Suprapubic skin (tissue), 4 donors: ENCODE results near the gene AUTS2. TPM values are rescaled to one million over a fixed set of nuclear protein-coding genes. Genes with fewer than 3 reads are reported as not detected.

ENCODE experiments used
- DNase-seq, 2 donors: peaks; one replicate each; pipeline ENCODE4 v3.0.0-alpha.2; 2019; ENCODE audit warnings: low spot score in 2 of 2
- H3K27ac ChIP-seq: fragments of 200-600 bp; sonication (generic); one replicate; pipeline ENCODE4 v1.5.1; 2019
- H3K27me3 ChIP-seq: fragments of 200-600 bp; sonication (generic); one replicate; pipeline ENCODE4 v1.5.1; 2019
- H3K36me3 ChIP-seq: fragments of 200-600 bp; sonication (generic); one replicate; pipeline ENCODE4 v1.5.1; 2019
- H3K4me1 ChIP-seq: fragments of 200-600 bp; sonication (generic); one replicate; pipeline ENCODE4 v1.5.1; 2019
- H3K4me3 ChIP-seq: fragments of 200-600 bp; sonication (generic); one replicate; pipeline ENCODE4 v1.5.1; 2019; ENCODE audit warnings: mild to moderate bottlenecking
- H3K9me3 ChIP-seq: fragments of 200-600 bp; sonication (generic); one replicate; pipeline ENCODE4 v1.5.1; 2019
- EP300 ChIP-seq: sonication (generic); formaldehyde crosslinking; IDR thresholded peaks from one replicate; pipeline ENCODE4 v1.6.1; 2017; ENCODE audit warnings: antibody characterized with exemption
- POLR2A ChIP-seq, 2 donors: fragments of 450-650 bp; IDR thresholded peaks; one replicate each; pipeline ENCODE4 v1.6.1; 2017; ENCODE audit warnings: antibody characterized with exemption in 2 of 2, mild to moderate bottlenecking in 2 of 2, moderate library complexity in 2 of 2
- POLR2AphosphoS5 ChIP-seq, 3 donors: sonication (generic); formaldehyde crosslinking; IDR thresholded peaks; one replicate each; pipeline ENCODE4 v1.6.1; 2017; ENCODE audit warnings: antibody characterized with exemption in 3 of 3
- WGBS: methylation state at CpG from one replicate; pipeline ENCODE4 v1.1.5; 2018; 5-methylcytosine and 5-hydroxymethylcytosine counted together
- total RNA-seq, 4 donors: library from RNA; depleted of rRNA; stranded (reverse); fragments of >200 nt; gene quantifications; one replicate each; pipeline ENCODE4 v1.1.0, GENCODE V29; 2016
- TF ChIP-seq, protein P1 (sequence below), 2 donors: fragments of 200-600 bp in 1 of 2; fragments of 450-650 bp in 1 of 2; sonication (generic) in 1 of 2; IDR thresholded peaks; one replicate each; pipeline ENCODE4 v1.5.1; 2016 to 2019; ENCODE audit warnings: antibody characterized with exemption in 2 of 2, mild to moderate bottlenecking in 1 of 2, moderate library complexity in 1 of 2

The AUTS2 gene
- total RNA-seq: 100 to 1,000 TPM in 1 of 4 donors, 10 to 100 TPM in 3; 31.0 to 102 (median 56.4) TPM

DNA sequence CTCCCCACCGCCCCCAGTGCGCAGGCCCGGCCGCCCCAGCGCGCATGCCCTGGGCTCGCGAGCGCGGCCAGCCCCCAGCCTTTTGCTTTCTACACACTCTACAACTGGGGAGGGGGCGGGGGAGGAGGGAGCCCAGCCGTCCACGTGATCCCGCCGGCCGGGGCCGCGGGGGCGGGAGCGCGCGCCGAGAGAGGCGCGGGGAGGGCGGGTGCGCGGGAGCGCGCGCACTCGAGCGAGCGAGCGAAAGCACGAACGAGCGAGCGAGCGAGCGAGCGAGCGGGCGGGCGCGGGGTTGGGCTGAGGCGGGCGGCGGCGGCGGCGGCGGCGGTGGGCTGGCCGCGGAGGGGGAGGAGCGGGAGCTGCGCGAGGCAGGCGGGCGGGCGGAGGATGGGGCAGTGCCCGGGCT is at the start of gene AUTS2:
AUTS2 (plus strand) TSS at position 395 of the 406 bp plus-strand sequence. CDS start 1,179 bp downstream, outside the sequence.
- no CpG with 5 or more reads among the region's 63 CpGs for WGBS
- H3K27me3 ChIP-seq: no peaks in the 10 kb centered on the region
- H3K27ac ChIP-seq: peak within 1 kb of the TSS; percentile 84
- H3K4me3 ChIP-seq: peak within 1 kb of the TSS; percentile 93
- DNase-seq: peak; percentile 88 to 91
- no peaks in the 10 kb centered on the region for H3K36me3 ChIP-seq
- peaks cover 41% of the 10 kb centered on the region for H3K4me1 ChIP-seq
- H3K9me3 ChIP-seq: no peaks in the 10 kb centered on the region
- TF ChIP-seq EP300: no peak
- TF ChIP-seq, protein P1, sequence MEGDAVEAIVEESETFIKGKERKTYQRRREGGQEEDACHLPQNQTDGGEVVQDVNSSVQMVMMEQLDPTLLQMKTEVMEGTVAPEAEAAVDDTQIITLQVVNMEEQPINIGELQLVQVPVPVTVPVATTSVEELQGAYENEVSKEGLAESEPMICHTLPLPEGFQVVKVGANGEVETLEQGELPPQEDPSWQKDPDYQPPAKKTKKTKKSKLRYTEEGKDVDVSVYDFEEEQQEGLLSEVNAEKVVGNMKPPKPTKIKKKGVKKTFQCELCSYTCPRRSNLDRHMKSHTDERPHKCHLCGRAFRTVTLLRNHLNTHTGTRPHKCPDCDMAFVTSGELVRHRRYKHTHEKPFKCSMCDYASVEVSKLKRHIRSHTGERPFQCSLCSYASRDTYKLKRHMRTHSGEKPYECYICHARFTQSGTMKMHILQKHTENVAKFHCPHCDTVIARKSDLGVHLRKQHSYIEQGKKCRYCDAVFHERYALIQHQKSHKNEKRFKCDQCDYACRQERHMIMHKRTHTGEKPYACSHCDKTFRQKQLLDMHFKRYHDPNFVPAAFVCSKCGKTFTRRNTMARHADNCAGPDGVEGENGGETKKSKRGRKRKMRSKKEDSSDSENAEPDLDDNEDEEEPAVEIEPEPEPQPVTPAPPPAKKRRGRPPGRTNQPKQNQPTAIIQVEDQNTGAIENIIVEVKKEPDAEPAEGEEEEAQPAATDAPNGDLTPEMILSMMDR (IDR thresholded peaks at IDR 0.05): no peak
- TF ChIP-seq POLR2A (IDR thresholded peaks at IDR 0.05): no peak
- no peak for TF ChIP-seq POLR2AphosphoS5 (IDR thresholded peaks at IDR 0.05)

DNA sequence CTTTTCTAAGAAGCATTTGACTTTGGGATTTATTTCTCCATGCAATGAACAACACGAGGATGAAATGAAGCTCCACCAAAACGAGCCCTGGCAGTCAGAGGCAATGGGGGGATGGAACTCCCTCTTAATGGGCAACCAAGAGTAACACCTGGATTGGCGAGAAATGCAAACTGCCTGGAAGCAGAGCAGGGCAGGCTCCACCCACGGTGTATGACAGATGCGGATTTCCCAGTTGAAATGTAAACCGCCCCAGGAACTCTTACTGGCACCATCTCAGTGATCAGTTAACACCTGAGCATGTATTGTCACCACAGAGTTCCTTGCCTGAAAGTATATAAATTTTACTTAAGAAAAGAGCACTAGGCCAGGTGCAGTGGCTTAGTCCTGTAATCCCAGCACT is 47.3 kb upstream of the AUTS2 start:
- no peaks in the 10 kb centered on the region for H3K36me3 ChIP-seq
- H3K4me3 ChIP-seq: no peak overlapping the region
- H3K27me3 ChIP-seq: no peaks in the 10 kb centered on the region
- no peak for DNase-seq
- no peaks in the 10 kb centered on the region for H3K4me1 ChIP-seq
- H3K9me3 ChIP-seq: no peaks in the 10 kb centered on the region
- 45% methylated on average over 6 of the region's 6 CpGs for WGBS
- TF ChIP-seq EP300: no peak
- TF ChIP-seq, protein P1 (IDR thresholded peaks at IDR 0.05): no peak
- no peak for TF ChIP-seq POLR2A (IDR thresholded peaks at IDR 0.05)
- TF ChIP-seq POLR2AphosphoS5 (IDR thresholded peaks at IDR 0.05): no peak
- H3K27ac ChIP-seq: no peak overlapping the region

DNA sequence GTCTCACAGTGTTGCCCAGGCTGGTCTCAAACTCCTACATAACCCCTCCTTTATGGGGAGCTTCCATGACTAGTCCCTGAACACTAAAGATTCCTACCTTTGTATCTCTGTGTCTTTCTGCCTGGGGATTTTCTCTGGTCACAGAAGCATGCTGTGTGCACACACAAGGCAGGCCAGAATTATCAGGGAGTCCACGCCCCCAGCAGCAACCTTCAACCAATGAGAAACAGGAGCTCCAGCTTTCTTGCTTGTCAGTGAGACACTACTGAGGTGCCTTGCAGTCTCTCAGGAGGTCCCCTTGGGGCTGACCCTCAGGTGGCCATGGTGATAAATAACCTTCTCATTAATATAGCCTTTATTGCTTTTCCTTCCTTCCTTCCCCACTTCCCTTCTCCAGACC is 45.1 kb upstream of the AUTS2 start:
- H3K4me1 ChIP-seq: no peaks in the 10 kb centered on the region
- TF ChIP-seq POLR2AphosphoS5 (IDR thresholded peaks at IDR 0.05) (no peak), POLR2A (IDR thresholded peaks at IDR 0.05) (no peak), EP300 (no peak)
- TF ChIP-seq, protein P1 (IDR thresholded peaks at IDR 0.05): no peak
- 69% methylated on average over 1 of the region's 1 CpG for WGBS

DNA sequence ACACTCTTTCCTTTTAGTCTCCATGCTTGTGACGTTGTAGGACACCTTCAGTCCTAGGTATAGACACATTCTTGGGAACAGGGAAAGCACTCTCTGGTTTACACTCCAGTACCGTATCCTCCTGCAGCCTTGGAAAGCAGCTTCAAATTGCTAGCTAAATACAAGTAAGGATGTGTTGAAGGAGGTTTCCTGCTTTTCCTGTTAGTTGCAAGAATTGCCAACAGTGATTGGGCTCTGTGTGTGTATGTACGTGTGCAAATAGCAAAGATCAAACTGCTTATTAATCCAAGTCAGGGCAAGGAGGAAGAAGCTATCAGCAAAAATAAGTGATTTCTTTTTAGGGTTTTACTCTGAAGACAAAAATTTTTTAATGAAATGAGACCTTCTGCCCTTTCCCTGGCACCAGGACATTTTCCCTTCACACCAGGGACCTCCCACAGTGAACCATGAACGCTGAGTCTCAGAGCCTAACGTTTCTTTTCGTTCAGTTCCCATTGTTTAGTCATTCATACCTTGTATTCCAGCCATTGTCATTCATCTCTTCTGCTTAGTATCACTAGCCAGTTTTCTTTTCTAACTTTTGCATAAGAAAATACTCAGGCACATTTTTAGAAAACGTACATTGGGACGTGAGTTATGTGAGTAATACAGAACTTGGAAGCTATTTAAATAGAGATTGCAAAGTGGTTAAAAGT is 36.9 kb upstream of the AUTS2 start:
- TF ChIP-seq POLR2AphosphoS5 (IDR thresholded peaks at IDR 0.05) (no peak), EP300 (no peak), POLR2A (IDR thresholded peaks at IDR 0.05) (no peak)
- TF ChIP-seq, protein P1 (IDR thresholded peaks at IDR 0.05): no peak

More for the DNA sequence above, 45.1 kb upstream of the AUTS2 start:
- Histone ChIP-seq H3K27ac (no peak overlapping the region), H3K36me3 (no peaks in the 10 kb centered on the region), H3K27me3 (no peaks in the 10 kb centered on the region), H3K4me3 (no peak overlapping the region), H3K9me3 (no peaks in the 10 kb centered on the region)
- DNase-seq: no peak

DNA sequence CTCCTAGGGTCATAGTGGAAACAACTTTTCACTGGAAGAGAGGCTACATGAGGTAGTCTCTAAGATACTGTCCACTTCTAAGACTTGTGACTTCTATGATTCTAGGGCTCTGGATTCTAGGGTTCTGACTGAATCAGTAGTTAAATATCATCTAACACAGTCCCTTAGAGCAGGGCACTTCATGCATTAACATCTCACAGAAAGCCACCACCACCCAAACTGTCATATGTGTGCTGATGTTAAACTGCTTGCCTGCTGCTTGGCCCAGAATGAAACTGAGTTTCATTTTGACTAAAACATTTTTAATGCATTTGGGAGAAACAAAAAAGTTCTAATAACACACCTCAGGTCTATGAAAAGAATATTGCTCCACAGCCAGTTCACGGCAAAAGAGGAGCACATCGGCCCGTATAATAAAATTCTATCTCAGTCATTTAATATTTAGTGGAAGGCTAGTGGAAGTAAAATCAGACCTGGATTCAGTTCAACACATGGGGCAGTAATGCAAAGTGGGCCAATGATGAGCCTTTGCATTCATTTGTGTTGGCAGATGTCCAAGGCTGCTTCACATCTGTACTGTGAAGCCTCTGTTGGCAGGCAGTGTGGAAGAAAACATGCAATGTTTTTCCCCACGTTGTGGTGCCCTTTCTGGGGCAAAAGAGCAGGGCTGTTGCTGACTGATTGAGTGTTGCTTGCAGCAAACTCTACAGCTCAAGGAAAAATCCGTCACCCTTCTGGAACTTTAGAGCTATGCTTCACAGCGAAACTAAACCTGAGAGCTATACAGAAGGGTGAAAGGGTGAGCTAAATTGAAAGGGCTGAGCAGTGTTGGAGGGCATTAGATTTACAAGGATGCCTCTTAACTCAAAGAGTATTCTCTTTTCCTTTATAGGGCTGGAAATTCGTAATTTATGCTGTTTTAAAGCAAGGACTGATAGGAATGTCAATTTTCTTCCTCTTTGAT is 33.5 kb upstream of the AUTS2 start:
- Histone ChIP-seq H3K27me3 (no peaks in the 10 kb centered on the region), H3K4me1 (peaks cover 9% of the 10 kb centered on the region), H3K9me3 (no peaks in the 10 kb centered on the region), H3K36me3 (no peaks in the 10 kb centered on the region), H3K27ac (no peak overlapping the region), H3K4me3 (no peak overlapping the region)
- WGBS: 30% methylated on average over 7 of the region's 7 CpGs
- DNase-seq: no peak
- TF ChIP-seq, protein P1 (IDR thresholded peaks at IDR 0.05): no peak
- TF ChIP-seq EP300 (no peak), POLR2AphosphoS5 (IDR thresholded peaks at IDR 0.05) (no peak), POLR2A (IDR thresholded peaks at IDR 0.05) (no peak)

More for the DNA sequence above, 36.9 kb upstream of the AUTS2 start:
- Histone ChIP-seq H3K9me3 (no peaks in the 10 kb centered on the region), H3K4me3 (no peak overlapping the region), H3K4me1 (peaks cover 9% of the 10 kb centered on the region), H3K27me3 (no peaks in the 10 kb centered on the region), H3K36me3 (no peaks in the 10 kb centered on the region), H3K27ac (no peak overlapping the region)
- 48% methylated on average over 8 of the region's 8 CpGs for WGBS
- DNase-seq: no peak
